DMS153 treated with DMSO at 0.1 percent for 48 hours (cell line): Measurements from ENCODE around the gene BCAT1.
"Not testable (repeated sequence)": the region's sequence is repeated elsewhere in the genome, so short reads cannot be mapped to it uniquely, and the experiment has no call there.

Experiments
- DNase-seq: peaks from one replicate; lab custom pipeline; 2025; ENCODE audit not compliant: unreplicated experiment; lab: John Stamatoyannopoulos, UW

The BCAT1 gene

DNA sequence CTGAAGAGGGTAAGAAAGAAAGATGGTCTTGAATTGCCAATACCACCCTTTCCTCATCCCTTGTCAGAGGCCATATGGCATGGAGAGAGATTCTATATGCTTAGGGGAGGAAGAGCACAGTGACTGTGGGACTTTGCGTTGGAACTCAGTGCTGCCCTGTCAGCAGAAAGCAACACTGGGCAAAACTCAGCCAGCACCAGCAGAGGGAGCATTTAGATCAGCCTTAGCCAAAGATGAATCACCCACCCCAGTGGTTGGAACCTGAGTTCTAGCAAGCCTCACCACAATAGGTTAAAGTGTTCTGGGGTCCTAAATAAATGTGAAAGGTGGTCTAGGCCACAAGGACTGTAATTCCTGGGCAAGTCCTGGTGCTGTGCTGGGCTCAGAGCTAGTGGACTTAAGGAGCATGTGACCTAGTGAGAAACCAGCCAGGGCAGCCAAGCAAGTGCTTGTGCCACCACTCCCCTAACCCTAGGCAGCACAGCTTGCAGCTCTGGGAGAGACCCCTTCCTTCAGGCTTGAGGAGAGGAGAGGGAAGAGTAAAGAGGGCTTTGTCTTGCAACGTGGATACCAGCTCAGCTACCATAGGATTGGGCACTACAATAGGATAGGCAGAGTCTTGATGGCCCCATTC lies 11.4 kb upstream of the BCAT1 start:
- no peak for DNase-seq

- not testable (repeated sequence) for DNase-seq
Observed at GRCh38 chr12:24956351-24956750, 7.5 kb upstream of the BCAT1 start.

DNA sequence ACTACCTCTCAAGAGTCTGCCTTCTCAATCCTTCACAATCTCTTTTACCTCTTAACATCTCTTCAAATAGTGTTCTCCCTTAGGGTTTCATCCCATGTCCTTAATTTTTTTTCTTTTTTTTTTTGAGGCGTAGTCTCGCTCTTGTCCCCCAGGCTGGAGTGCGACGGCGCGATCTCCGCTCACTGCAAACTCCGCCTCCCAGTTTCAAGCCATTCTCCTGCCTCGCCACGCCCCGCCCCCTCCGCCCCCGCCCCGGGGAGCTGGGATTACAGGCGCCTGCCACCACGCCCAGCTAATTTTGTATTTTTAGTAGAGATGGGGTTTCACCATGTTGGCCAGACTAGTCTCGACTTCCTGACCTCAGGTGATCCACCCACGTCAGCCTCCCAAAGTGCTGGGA lies 7.0 kb upstream of the BCAT1 start:
- DNase-seq, result no peak

GRCh38 chr12:24955389-24955788 lies 6.5 kb upstream of the BCAT1 start:
- DNase-seq, result no peak

GRCh38 chr12:24954261-24954660 lies 5.4 kb upstream of the BCAT1 start:
- DNase-seq, result no peak

- no peak for DNase-seq
Observed at GRCh38 chr12:24952389-24952788, 3.5 kb upstream of the BCAT1 start.

GRCh38 chr12:24950231-24950834 lies 1.4 kb upstream of the BCAT1 start:
- DNase-seq, result no peak

- no peak for DNase-seq
Observed at GRCh38 chr12:24948420-24948756, 513 bp downstream of the BCAT1 start.

- DNase-seq, result no peak
Observed at GRCh38 chr12:24947541-24948419, 1.1 kb downstream of the BCAT1 start.

GRCh38 chr12:24945845-24946244 lies 3.1 kb downstream of the BCAT1 start:
- no peak for DNase-seq

DNA sequence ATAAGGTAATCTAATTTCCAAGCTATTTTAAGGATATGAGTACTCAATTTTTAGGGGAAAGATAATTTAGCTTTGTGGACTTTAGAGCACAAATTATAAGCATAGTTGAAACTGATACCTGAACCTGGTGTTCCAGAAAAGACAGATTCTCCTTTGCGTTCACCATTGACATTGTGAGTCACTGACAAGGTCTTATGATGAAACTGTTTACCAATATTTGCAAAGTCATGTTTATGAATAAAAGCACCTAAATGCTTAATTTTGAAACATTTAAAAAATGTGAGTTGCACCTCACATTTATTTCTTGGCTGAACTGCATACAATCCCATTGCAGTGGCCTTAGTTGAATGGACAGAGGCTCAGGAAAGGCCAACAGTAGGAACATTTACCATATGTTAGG lies 3.9 kb downstream of the BCAT1 start:
- DNase-seq, result no peak

- DNase-seq, result no peak
Observed at GRCh38 chr12:24944601-24944975, 4.3 kb downstream of the BCAT1 start.

- DNase-seq, result no peak
Observed at GRCh38 chr12:24943947-24944600, 4.8 kb downstream of the BCAT1 start.

DNA sequence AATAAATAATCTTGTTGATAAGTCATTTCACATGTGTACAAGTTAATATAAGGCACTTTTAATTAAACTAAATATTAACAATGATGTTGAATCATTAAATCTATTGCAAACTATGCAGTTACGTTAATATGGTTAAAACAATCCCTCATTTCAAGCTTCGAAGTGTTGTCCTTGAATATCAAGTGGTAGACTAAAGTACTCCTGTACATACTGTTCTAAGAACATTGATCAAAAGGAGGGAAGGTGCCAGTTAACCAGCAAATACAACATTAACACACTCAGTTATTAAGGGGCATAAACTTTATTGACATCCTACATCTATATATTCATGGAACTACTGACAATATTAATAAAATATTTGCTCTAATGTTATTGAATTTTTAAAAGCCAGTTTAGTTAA lies 8.7 kb downstream of the BCAT1 start:
- no peak for DNase-seq

DNA sequence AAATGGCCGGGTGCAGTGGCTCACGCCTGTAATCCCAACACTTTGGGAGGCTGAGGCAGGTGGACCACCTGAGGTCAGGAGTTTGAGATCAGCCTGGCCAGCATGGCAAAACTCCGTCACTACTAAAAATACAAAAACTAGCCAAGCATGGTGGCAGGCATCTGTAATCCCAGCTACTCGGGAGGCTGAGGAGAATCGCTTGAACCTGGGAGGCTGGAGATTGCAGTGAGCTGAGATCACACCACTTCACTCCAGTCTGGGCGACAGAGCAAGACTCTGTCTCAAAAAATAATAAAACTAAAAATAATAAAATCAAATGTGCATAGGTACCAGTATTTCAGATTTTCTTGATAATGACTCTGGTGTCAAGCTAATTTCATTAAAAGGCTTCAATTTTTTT lies 9.3 kb downstream of the BCAT1 start:
- DNase-seq, result not testable (repeated sequence)

DNA sequence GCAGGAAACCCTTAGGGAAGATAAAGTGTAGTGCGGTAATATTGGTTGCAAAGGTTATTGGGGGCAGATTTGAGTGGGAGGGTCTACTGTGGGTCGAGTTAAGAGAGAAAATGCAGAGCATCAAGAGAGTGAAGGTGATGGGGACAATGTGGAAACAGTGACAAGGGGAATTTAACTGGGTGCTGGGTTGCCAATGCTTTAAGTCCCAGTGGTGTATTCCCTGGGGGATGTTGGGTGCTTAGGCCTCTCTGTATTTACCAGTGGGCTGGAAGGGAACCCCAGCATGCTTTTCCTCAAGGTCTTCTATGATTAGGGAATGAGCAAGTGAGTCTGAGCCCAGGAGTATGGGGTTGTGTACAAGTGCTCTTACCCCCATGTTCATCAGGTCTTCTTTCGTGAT lies 10.6 kb downstream of the BCAT1 start:
- no peak for DNase-seq

GRCh38 chr12:24937553-24938244 lies 11.2 kb downstream of the BCAT1 start:
- no peak for DNase-seq

DNA sequence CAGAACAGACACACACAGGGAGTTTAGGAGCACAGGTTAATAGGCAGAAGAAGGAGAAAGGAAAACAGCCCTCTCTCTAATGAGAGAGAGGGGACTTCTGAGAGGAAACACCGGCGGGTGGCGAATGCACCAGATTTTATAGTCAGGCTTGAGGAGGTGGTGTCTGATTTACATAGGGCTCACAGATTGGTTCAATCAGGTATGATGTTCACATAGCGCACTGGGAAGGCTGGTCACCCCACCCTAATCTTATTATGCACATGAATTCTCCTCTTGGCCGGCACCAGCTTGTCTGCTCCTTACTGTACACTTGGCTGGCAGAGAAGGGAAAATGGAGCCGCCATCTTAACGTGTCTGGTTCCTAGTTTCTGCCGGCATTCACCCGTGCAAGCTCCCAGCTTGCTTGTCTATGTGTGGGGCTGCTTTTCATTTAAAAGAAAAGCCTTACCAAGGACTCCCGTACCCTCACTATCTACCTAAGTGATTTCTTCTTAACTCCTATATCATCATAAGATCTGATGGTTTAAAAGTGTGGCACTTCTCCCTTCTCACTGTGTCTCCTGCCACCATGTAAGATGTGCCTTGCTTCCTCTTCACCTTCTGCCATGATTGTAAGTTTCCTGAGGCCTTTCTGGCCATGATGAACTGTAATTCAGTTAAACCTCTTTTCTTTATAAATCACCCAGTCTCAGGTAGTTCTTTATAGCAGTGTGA lies 15.1 kb downstream of the BCAT1 start:
- no peak for DNase-seq

DNA sequence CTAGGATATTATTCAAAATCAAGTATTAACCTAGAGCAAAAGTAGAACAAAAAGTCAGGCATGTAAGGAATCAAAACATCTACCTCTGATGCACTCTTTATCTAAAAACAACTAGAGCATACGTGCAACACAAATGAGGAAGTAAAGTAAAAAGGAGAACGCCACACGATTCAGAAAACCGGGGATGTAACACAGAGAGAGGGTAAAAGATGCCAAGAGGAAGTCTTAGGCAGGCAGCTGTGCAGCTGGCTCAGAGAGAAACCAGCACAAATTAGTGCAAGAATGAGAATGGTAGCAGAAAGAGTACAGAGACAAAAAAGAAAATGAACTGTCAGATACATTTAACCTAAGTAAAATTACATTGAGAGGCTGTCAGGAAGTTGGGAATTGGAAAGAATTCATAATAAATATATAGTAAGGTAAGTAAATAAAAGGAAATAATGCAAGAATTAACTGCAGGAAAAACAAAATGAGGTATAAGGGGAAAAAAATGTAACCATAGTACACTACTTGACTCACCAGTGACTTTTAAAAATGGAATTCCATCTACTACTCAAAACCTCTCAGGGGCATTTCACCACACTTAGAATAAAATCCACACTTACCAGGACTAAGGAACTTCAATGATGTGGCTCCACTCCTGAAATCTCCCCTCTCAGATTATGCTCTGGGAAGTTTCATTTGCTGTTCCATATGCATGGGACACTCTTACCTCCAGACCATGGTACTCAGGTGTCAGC lies 17.1 kb downstream of the BCAT1 start:
- no peak for DNase-seq

DNA sequence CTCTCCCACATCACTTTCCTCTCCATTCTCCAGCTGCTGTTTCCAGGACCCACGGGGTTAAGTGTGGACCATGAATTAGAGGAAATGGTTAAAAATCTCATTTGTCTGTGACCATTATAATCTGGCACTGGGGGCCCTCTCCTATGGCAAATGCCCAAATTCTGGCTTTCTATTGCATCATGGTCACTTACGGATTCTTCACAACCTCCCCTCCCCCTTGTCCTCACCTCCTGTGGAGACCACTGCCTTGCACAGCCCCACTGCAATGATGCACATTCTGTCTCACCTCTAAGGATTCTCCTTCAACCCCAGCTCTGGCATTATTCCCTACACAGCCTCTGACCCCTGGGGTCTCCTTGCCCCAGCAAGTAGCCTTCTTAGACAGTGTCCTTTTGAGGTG lies 18.9 kb downstream of the BCAT1 start:
- no peak for DNase-seq
